B cell (primary cell): Measurements from ENCODE around the gene ELF3. TPM values are rescaled to one million over a fixed set of nuclear protein-coding genes. Genes with fewer than 3 reads are reported as not detected.

ENCODE experiments used
- ATAC-seq: fragments of 200-7000 bp; cut with Tn5 transposase; one replicate; pipeline ENCODE4 v1.10.0; 2021; ENCODE audit warnings: low read depth, mild to moderate bottlenecking, moderate number of reproducible peaks, moderate library complexity
- CTCF ChIA-PET: fragments of 350-600 bp; sonication (Branson Sonifier 250); formaldehyde crosslinking; loops from one replicate; lab custom pipeline; 2021; ENCODE audit warnings: antibody characterized with exemption, inconsistent platforms; lab: Charles Lee
- POLR2A ChIA-PET: fragments of 350-600 bp; sonication (Branson Sonifier 250); formaldehyde crosslinking; loops from one replicate; lab custom pipeline; 2021; ENCODE audit warnings: antibody characterized with exemption; lab: Charles Lee
- DNase-seq: peaks from one replicate; pipeline ENCODE4 v3.0.0; 2013
- H2AFZ ChIP-seq: 2 replicates; pipeline ENCODE4 v1.6.1; 2012; ENCODE audit warnings: mild to moderate bottlenecking, low read depth, low read length; ENCODE audit not compliant: insufficient read depth, poor library complexity, severe bottlenecking
- H3K27ac ChIP-seq, 2 donors: 1 replicate in 1 of 2; 2 replicates in 1 of 2; pipeline ENCODE4 v1.5.1; 2012 to 2013; ENCODE audit warnings: low read length in 2 of 2, mild to moderate bottlenecking in 2 of 2, moderate library complexity in 1 of 2
- H3K27me3 ChIP-seq, 4 experiments: fragments of 200-600 bp in 1 of 4; sonication (generic) in 1 of 4; replicated peaks in 1 of 4; 1 replicate in 2 of 4; 2 replicates in 2 of 4; pipeline versions ENCODE4 v1.6.1 to v1.7.0; 2013 to 2016; ENCODE audit warnings: low read length in 3 of 4, mild to moderate bottlenecking in 2 of 4, mixed read lengths in 1 of 4, moderate library complexity in 1 of 4; ENCODE audit not compliant: insufficient read depth in 4 of 4, control insufficient read depth in 3 of 4; ENCODE audit errors: control extremely low read depth in 1 of 4
- H3K36me3 ChIP-seq, 2 experiments: replicated peaks in 1 of 2; 1 replicate in 1 of 2; 2 replicates in 1 of 2; pipeline versions ENCODE4 v1.6.1 to v1.7.1; 2013; ENCODE audit warnings: low read length in 1 of 2; ENCODE audit not compliant: insufficient read depth in 2 of 2, control insufficient read depth in 1 of 2; ENCODE audit errors: control extremely low read depth in 1 of 2, extremely low read depth in 1 of 2
- H3K4me1 ChIP-seq, 2 donors: fragments of 200-600 bp in 1 of 2; sonication (generic) in 1 of 2; 1 replicate in 1 of 2; 2 replicates in 1 of 2; pipeline versions ENCODE4 v1.5.1 to v1.6.1; 2013 to 2017; ENCODE audit warnings: low read length in 2 of 2; ENCODE audit not compliant: control insufficient read depth in 2 of 2, insufficient read depth in 2 of 2
- H3K4me2 ChIP-seq: replicated peaks from 2 replicates; pipeline ENCODE3; 2012; ENCODE audit warnings: mild to moderate bottlenecking, low read depth, low read length; ENCODE audit not compliant: poor library complexity, severe bottlenecking
- H3K4me3 ChIP-seq, 5 experiments: fragments of 200-600 bp in 1 of 5; sonication (generic) in 1 of 5; 1 replicate in 3 of 5; 2 replicates in 2 of 5; pipeline versions ENCODE4 v1.5.1 to v1.7.0; 2011 to 2016; ENCODE audit warnings: low read length in 4 of 5, mild to moderate bottlenecking in 4 of 5, low read depth in 2 of 5, control low read depth in 1 of 5, moderate library complexity in 1 of 5; ENCODE audit not compliant: insufficient read depth in 1 of 5; ENCODE audit errors: control extremely low read depth in 1 of 5, extremely low read depth in 1 of 5
- H3K79me2 ChIP-seq: fragments of 200-600 bp; sonication (generic); one replicate; pipeline ENCODE4 v1.6.0; 2016; ENCODE audit warnings: low read length; ENCODE audit not compliant: control insufficient read depth, insufficient read depth
- H3K9ac ChIP-seq: fragments of 200-600 bp; sonication (generic); 2 replicates; pipeline ENCODE4 v1.6.1; 2017; ENCODE audit warnings: mild to moderate bottlenecking, low read length, moderate library complexity
- H3K9me3 ChIP-seq, 3 donors: one replicate each; pipeline versions ENCODE4 v1.6.1 to v1.7.1; 2013; ENCODE audit warnings: low read length in 2 of 3; ENCODE audit not compliant: control insufficient read depth in 2 of 3, insufficient read depth in 1 of 3; ENCODE audit errors: control extremely low read depth in 1 of 3
- H4K20me1 ChIP-seq: 2 replicates; pipeline ENCODE4 v1.6.0; 2012; ENCODE audit warnings: mild to moderate bottlenecking, low read length; ENCODE audit not compliant: insufficient read depth, control insufficient read depth, poor library complexity, severe bottlenecking
- H3K27ac Mint-ChIP-seq: one replicate; pipeline ENCODE4 v1.8.0; 2021; ENCODE audit warnings: mixed read lengths
- H3K27me3 Mint-ChIP-seq: one replicate; pipeline ENCODE4 v1.8.0; 2021; ENCODE audit warnings: mixed read lengths
- H3K4me1 Mint-ChIP-seq: one replicate; pipeline ENCODE4 v1.8.0; 2021; ENCODE audit warnings: mixed read lengths
- H3K4me3 Mint-ChIP-seq: one replicate; pipeline ENCODE4 v1.8.0; 2021; ENCODE audit warnings: mixed read lengths
- H3K9me3 Mint-ChIP-seq: one replicate; pipeline ENCODE4 v1.8.0; 2022; ENCODE audit warnings: mixed read lengths; ENCODE audit not compliant: insufficient read depth
- CTCF ChIP-seq: fragments of 200-600 bp; IDR thresholded peaks from one replicate; pipeline ENCODE4 v1.8.0; 2022; ENCODE audit warnings: antibody characterized with exemption, mild to moderate bottlenecking
- EZH2 ChIP-seq: IDR thresholded peaks from 2 replicates; pipeline ENCODE4 v1.6.1; 2012; ENCODE audit warnings: borderline replicate concordance, low read depth, mild to moderate bottlenecking, moderate library complexity, low read length; ENCODE audit not compliant: insufficient read depth, poor library complexity, severe bottlenecking
- WGBS: methylation state at CpG from one replicate; pipeline ENCODE4 v1.1.5; 2013; ENCODE audit warnings: missing lambda C conversion rate; ENCODE audit not compliant: insufficient coverage; 5-methylcytosine and 5-hydroxymethylcytosine counted together
- intact Hi-C: fragments of 100-400 bp; cut with micrococcal nuclease; formaldehyde crosslinking; loops from one replicate; pipeline ENCODE4 v1.10.0; 2022
- polyA plus RNA-seq: library from polyadenylated mRNA; depleted of rRNA; stranded (reverse); fragments of >200 nt; gene quantifications from 2 replicates; pipeline ENCODE4 v1.2.3, GENCODE V29; 2012
- total RNA-seq, 2 donors: library from RNA; stranded (reverse); fragments of 120-200 nt in 1 of 2; gene quantifications; 1 replicate in 1 of 2; 2 replicates in 1 of 2; pipeline versions ENCODE4 v1.2.3 to v1.2.4, GENCODE V29; 2013 to 2022

The ELF3 gene
- total and polyA plus RNA-seq, 2 donors (not counting 1 experiment from before 2014, with no cell fraction given) = 1.6 to 4.0 TPM

GRCh38 chr1:202023001-202023433 lies 12.6 kb downstream of the ELF3 start:
- intact Hi-C loops = no loop called here
- Mint-ChIP-seq H3K27me3 (peaks cover 19% of the 10 kb centered on the region), H3K27ac (no peak overlapping the region), H3K9me3 (no peaks in the 10 kb centered on the region), H3K4me3 (no peak overlapping the region), H3K4me1 (no peaks in the 10 kb centered on the region)
- H3K4me3 ChIP-seq = no peak overlapping the region
- CTCF ChIA-PET = no interaction called here
- no peak overlapping the region for H3K27ac ChIP-seq
- H3K4me1 ChIP-seq = no peaks in the 10 kb centered on the region
- H3K79me2 ChIP-seq = no peaks in the 10 kb centered on the region
- H2AFZ ChIP-seq = no peak overlapping the region
- no peaks in the 10 kb centered on the region for H3K36me3 ChIP-seq
- POLR2A ChIA-PET = no interaction called here
- ATAC-seq = no peak
- H4K20me1 ChIP-seq = no peaks in the 10 kb centered on the region
- DNase-seq = no peak
- no peak for TF ChIP-seq CTCF
- TF ChIP-seq EZH2 = no peak
- no peak overlapping the region for H3K9ac ChIP-seq
- H3K9me3 ChIP-seq = no peaks in the 10 kb centered on the region
- H3K4me2 ChIP-seq = no peak overlapping the region
- 74% methylated on average over 4 of the region's 6 CpGs for WGBS
- H3K27me3 ChIP-seq = no peaks in the 10 kb centered on the region

GRCh38 chr1:202029171-202029665 lies 18.8 kb downstream of the ELF3 start:
- intact Hi-C loops = no loop called here
- no peak for TF ChIP-seq EZH2
- TF ChIP-seq CTCF = no peak
- Histone ChIP-seq H3K4me1 (no peaks in the 10 kb centered on the region), H3K4me3 (no peak overlapping the region), H3K36me3 (no peaks in the 10 kb centered on the region), H3K9ac (no peak overlapping the region), H3K9me3 (no peaks in the 10 kb centered on the region), H3K27me3 (no peaks in the 10 kb centered on the region), H3K4me2 (no peak overlapping the region), H3K27ac (no peak overlapping the region), H2AFZ (no peak overlapping the region), H3K79me2 (no peaks in the 10 kb centered on the region), H4K20me1 (no peaks in the 10 kb centered on the region)
- ChIA-PET POLR2A (no interaction called here), CTCF (no interaction called here)
- H3K4me3 Mint-ChIP-seq = no peak overlapping the region
- no peak overlapping the region for H3K27ac Mint-ChIP-seq
- WGBS = 97% methylated on average over 4 of the region's 5 CpGs
- DNase-seq (no peak), ATAC-seq (no peak)
- no peaks in the 10 kb centered on the region for H3K4me1 Mint-ChIP-seq
- H3K27me3 Mint-ChIP-seq = peaks cover 5% of the 10 kb centered on the region
- H3K9me3 Mint-ChIP-seq = no peaks in the 10 kb centered on the region
